Endothelial cell of umbilical vein (primary cell): ENCODE measurements around the gene CDH23. TPM values are rescaled to one million over a fixed set of nuclear protein-coding genes. Genes with fewer than 3 reads are reported as not detected.

Source experiments
- BruUV-seq: library from RNA; stranded (reverse); fragments of 400-500 nt; replicated peaks from 2 replicates; lab custom pipeline; 2021; lab: Mats Ljungman, UMichigan
- CTCF ChIA-PET: fragments of 300-600, 350-600 bp; sonication (Branson Sonifier 250); formaldehyde crosslinking; loops from one replicate; lab custom pipeline; 2021; ENCODE audit warnings: antibody characterized with exemption, inconsistent platforms; lab: Charles Lee
- POLR2A ChIA-PET: fragments of 300-600, 350-600 bp; sonication (Branson Sonifier 250); formaldehyde crosslinking; loops from one replicate; lab custom pipeline; 2021; ENCODE audit warnings: antibody characterized with exemption, inconsistent platforms; lab: Charles Lee
- DNase-seq: peaks from one replicate; pipeline ENCODE4 v3.0.0-alpha.2; 2011; ENCODE audit warnings: low read depth, low spot score
- FAIRE-seq: peaks from 2 replicates; lab custom pipeline; 2011; peaks lifted over from hg19 to GRCh38; lab: Jason Lieb, UNC
- H2AFZ ChIP-seq: 2 replicates; pipeline ENCODE4 v1.6.0; 2012; ENCODE audit warnings: low read depth, low read length, control low read depth, inconsistent platforms
- H3K27ac ChIP-seq: 2 replicates; pipeline ENCODE4 v1.5.1; 2011; ENCODE audit warnings: low read depth, mild to moderate bottlenecking, control low read depth, low read length, moderate library complexity; ENCODE audit not compliant: insufficient read depth
- H3K27me3 ChIP-seq, 2 experiments: 2 replicates each; pipeline versions ENCODE4 v1.6.0 to v1.6.1; 2011; ENCODE audit warnings: low read length in 2 of 2, mixed read lengths in 1 of 2; ENCODE audit not compliant: control insufficient read depth in 2 of 2, insufficient read depth in 2 of 2
- H3K36me3 ChIP-seq, 2 experiments: 2 replicates in 1 of 2; 3 replicates in 1 of 2; pipeline ENCODE4 v1.5.1; 2011; ENCODE audit warnings: low read length in 2 of 2, mild to moderate bottlenecking in 1 of 2, moderate library complexity in 1 of 2; ENCODE audit not compliant: control insufficient read depth in 2 of 2, insufficient read depth in 2 of 2; ENCODE audit errors: extremely low read depth in 1 of 2
- H3K4me1 ChIP-seq: 3 replicates; pipeline ENCODE4 v1.5.1; 2011; ENCODE audit warnings: mild to moderate bottlenecking, low read length; ENCODE audit not compliant: control insufficient read depth, insufficient read depth; ENCODE audit errors: extremely low read depth
- H3K4me2 ChIP-seq: 2 replicates; pipeline ENCODE4 v1.6.1; 2011; ENCODE audit warnings: low read length, control low read depth, mixed read lengths; ENCODE audit not compliant: insufficient read depth
- H3K4me3 ChIP-seq, 3 experiments: fragments of 200-600 bp in 1 of 3; sonication (generic), shearing (Covaris generic) in 1 of 3; replicated peaks in 1 of 3; 2 replicates each; pipeline ENCODE4 v1.5.1; 2011 to 2016; ENCODE audit warnings: control low read depth in 3 of 3, low read length in 3 of 3, mild to moderate bottlenecking in 2 of 3, inconsistent platforms in 1 of 3, low read depth in 1 of 3, moderate library complexity in 1 of 3; ENCODE audit not compliant: insufficient read depth in 1 of 3
- H3K79me2 ChIP-seq: 2 replicates; pipeline ENCODE4 v1.6.0; 2012; ENCODE audit warnings: low read length, inconsistent platforms; ENCODE audit not compliant: control insufficient read depth, insufficient read depth
- H3K9ac ChIP-seq: replicated peaks from 2 replicates; pipeline ENCODE3; 2011; ENCODE audit warnings: low read length, control low read depth; ENCODE audit not compliant: insufficient read depth; ENCODE audit errors: extremely low read depth
- H3K9me1 ChIP-seq: replicated peaks from 3 replicates; pipeline ENCODE4 v1.6.0; 2011; ENCODE audit warnings: mild to moderate bottlenecking, low read length; ENCODE audit not compliant: control insufficient read depth, insufficient read depth; ENCODE audit errors: extremely low read depth
- H3K9me3 ChIP-seq: replicated peaks from 2 replicates; pipeline ENCODE4 v1.5.1; 2012; ENCODE audit warnings: low read length, inconsistent platforms; ENCODE audit not compliant: control insufficient read depth, insufficient read depth
- H4K20me1 ChIP-seq: replicated peaks from 2 replicates; pipeline ENCODE3; 2011; ENCODE audit warnings: mild to moderate bottlenecking, low read length; ENCODE audit not compliant: control insufficient read depth, insufficient read depth; ENCODE audit errors: extremely low read depth
- CTCF ChIP-seq, 2 donors: IDR thresholded peaks; 1 replicate in 1 of 2; 2 replicates in 1 of 2; pipeline ENCODE4 v1.5.1; 2011; ENCODE audit warnings: low read length in 2 of 2, mild to moderate bottlenecking in 2 of 2, moderate library complexity in 2 of 2, control low read depth in 1 of 2, inconsistent platforms in 1 of 2, low read depth in 1 of 2; ENCODE audit not compliant: insufficient read depth in 1 of 2; ENCODE audit errors: extremely low read depth in 1 of 2
- FOS ChIP-seq: IDR thresholded peaks from 2 replicates; pipeline ENCODE4 v1.6.1; 2011; ENCODE audit warnings: mild to moderate bottlenecking, low read length, moderate library complexity, borderline replicate concordance; ENCODE audit not compliant: insufficient read depth
- GATA2 ChIP-seq: IDR thresholded peaks from 2 replicates; pipeline ENCODE4 v1.7.0; 2011; ENCODE audit warnings: low read depth, mild to moderate bottlenecking, moderate library complexity, mixed read lengths, low read length; ENCODE audit not compliant: insufficient read length, insufficient read depth
- MYC ChIP-seq: IDR thresholded peaks from one replicate; pipeline ENCODE4 v1.6.1; 2011; ENCODE audit warnings: mild to moderate bottlenecking, low read depth, low read length
- POLR2A ChIP-seq: IDR thresholded peaks from 2 replicates; pipeline ENCODE4 v1.6.1; 2012; ENCODE audit warnings: low read depth, mild to moderate bottlenecking, control low read depth, low read length
- POLR2AphosphoS5 ChIP-seq: IDR thresholded peaks from 2 replicates; pipeline ENCODE4 v1.6.1; 2012; ENCODE audit warnings: low read depth, mild to moderate bottlenecking, control low read depth, low read length, moderate library complexity; ENCODE audit not compliant: insufficient read depth
- dilution Hi-C: fragments of 300-500 bp; cut with MboI; formaldehyde crosslinking; loops from one replicate; pipeline ENCODE4 v1.15.0; 2019; ENCODE audit warnings: low sequenced_read_pairs; ENCODE audit not compliant: extremely low pct_ligation_motif_present
- intact Hi-C: fragments of 100-400 bp; cut with micrococcal nuclease; formaldehyde crosslinking; loops from one replicate; pipeline ENCODE4 v1.10.0; 2022
- polyA plus RNA-seq, 4 experiments: library from polyadenylated mRNA; depleted of rRNA in 3 of 4; stranded (reverse) in 3 of 4; unstranded in 1 of 4; fragments of >200 nt; gene quantifications; 2 replicates each; pipeline versions ENCODE4 v1.2.1 to v1.2.3, GENCODE V29; 2011 to 2012; ENCODE audit warnings: missing spikeins in 1 of 4
- total RNA-seq: library from RNA; stranded (reverse); gene quantifications from 2 replicates; pipeline ENCODE4 v1.2.3, GENCODE V29; 2021

CDH23 gene
- total and polyA plus RNA-seq, 2 donors (not counting 3 experiments of a cell fraction or from before 2014, with no cell fraction given) = not detected

- H4K20me1 ChIP-seq = no peaks in the 10 kb centered on the region
- no peaks in the 10 kb centered on the region for H3K9me3 ChIP-seq
- intact Hi-C loops = no loop called here
- CTCF ChIA-PET = no interaction called here
- no peak overlapping the region for H3K27ac ChIP-seq
- no peaks in the 10 kb centered on the region for H3K36me3 ChIP-seq
- no peaks in the 10 kb centered on the region for H3K4me1 ChIP-seq
- no peak overlapping the region for H3K4me3 ChIP-seq
- no peak overlapping the region for H3K4me2 ChIP-seq
- dilution Hi-C loops = no loop called here
- H3K27me3 ChIP-seq = no peaks in the 10 kb centered on the region
- FAIRE-seq (no peak), DNase-seq (no peak)
- no peak overlapping the region for H2AFZ ChIP-seq
- H3K9ac ChIP-seq = no peak overlapping the region
- no TSS peak for BruUV-seq
- TF ChIP-seq POLR2AphosphoS5 (no peak), FOS (no peak)
- no peaks in the 10 kb centered on the region for H3K79me2 ChIP-seq
- POLR2A ChIA-PET = no interaction called here
- no peaks in the 10 kb centered on the region for H3K9me1 ChIP-seq
Observed at GRCh38 chr10:71575451-71575850, 178.7 kb downstream of the CDH23 start.

- no peak overlapping the region for H2AFZ ChIP-seq
- H3K4me3 ChIP-seq = no peak overlapping the region
- POLR2A ChIA-PET = no interaction called here
- H4K20me1 ChIP-seq = no peaks in the 10 kb centered on the region
- H3K4me2 ChIP-seq = no peak overlapping the region
- no peak for FAIRE-seq
- no peaks in the 10 kb centered on the region for H3K4me1 ChIP-seq
- no peak overlapping the region for H3K9ac ChIP-seq
- no peaks in the 10 kb centered on the region for H3K36me3 ChIP-seq
- dilution Hi-C loops = no loop called here
- no peak for TF ChIP-seq GATA2
- TF ChIP-seq CTCF (IDR thresholded peaks at IDR 0.05; ENCODE audit: extremely low read depth in 1 of 2, insufficient read depth in 1 of 2, low read depth in 1 of 2, low read length in 2 of 2) = no peak
- TF ChIP-seq POLR2AphosphoS5 = no peak
- no peak for TF ChIP-seq MYC
- TF ChIP-seq POLR2A = no peak
- CTCF ChIA-PET = no interaction called here
- no peaks in the 10 kb centered on the region for H3K79me2 ChIP-seq
- BruUV-seq = no TSS peak
- DNase-seq = no peak
- intact Hi-C loops = no loop called here
- no peak overlapping the region for H3K27ac ChIP-seq
- H3K9me1 ChIP-seq = no peaks in the 10 kb centered on the region
- no peaks in the 10 kb centered on the region for H3K9me3 ChIP-seq
- no peaks in the 10 kb centered on the region for H3K27me3 ChIP-seq
Observed at GRCh38 chr10:71575934-71576801, 179.4 kb downstream of the CDH23 start.
